Measurements from ENCODE around the gene KIRREL3.

DNA sequence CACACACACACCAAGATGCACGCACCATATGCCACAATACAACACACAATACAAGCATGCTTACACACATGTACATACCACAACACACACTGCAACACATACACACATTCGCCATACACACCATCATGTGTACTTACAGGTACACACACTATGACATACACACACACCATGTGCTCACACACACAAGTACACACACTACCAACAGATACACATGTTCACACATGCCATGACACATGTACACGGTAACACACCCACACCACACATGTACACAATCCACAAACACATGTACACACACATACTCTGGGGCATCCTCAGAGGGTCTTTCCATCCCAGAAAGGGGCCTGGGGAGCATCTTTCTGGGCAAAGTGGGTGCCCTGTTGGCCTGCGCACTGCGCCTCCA, 562.8 kb downstream of the KIRREL3 start:
- TF ChIP-seq, protein P1, sequence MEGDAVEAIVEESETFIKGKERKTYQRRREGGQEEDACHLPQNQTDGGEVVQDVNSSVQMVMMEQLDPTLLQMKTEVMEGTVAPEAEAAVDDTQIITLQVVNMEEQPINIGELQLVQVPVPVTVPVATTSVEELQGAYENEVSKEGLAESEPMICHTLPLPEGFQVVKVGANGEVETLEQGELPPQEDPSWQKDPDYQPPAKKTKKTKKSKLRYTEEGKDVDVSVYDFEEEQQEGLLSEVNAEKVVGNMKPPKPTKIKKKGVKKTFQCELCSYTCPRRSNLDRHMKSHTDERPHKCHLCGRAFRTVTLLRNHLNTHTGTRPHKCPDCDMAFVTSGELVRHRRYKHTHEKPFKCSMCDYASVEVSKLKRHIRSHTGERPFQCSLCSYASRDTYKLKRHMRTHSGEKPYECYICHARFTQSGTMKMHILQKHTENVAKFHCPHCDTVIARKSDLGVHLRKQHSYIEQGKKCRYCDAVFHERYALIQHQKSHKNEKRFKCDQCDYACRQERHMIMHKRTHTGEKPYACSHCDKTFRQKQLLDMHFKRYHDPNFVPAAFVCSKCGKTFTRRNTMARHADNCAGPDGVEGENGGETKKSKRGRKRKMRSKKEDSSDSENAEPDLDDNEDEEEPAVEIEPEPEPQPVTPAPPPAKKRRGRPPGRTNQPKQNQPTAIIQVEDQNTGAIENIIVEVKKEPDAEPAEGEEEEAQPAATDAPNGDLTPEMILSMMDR (IDR thresholded peaks at IDR 0.05 in 8 of 11, conservative IDR thresholded peaks at IDR 0.05 in 3 of 11) = no peak
- no peak for TF ChIP-seq POLR2A (IDR thresholded peaks at IDR 0.05)
